GM18498 (cell line): Measurements from ENCODE around the gene ECHS1.

Source experiments
- ATAC-seq: cut with Tn5 transposase; IDR thresholded peaks from one replicate; pipeline ENCODE4 v1.9.1; 2021; ENCODE audit warnings: mild to moderate bottlenecking, moderate library complexity; ENCODE audit not compliant: unreplicated experiment

The ECHS1 gene

DNA sequence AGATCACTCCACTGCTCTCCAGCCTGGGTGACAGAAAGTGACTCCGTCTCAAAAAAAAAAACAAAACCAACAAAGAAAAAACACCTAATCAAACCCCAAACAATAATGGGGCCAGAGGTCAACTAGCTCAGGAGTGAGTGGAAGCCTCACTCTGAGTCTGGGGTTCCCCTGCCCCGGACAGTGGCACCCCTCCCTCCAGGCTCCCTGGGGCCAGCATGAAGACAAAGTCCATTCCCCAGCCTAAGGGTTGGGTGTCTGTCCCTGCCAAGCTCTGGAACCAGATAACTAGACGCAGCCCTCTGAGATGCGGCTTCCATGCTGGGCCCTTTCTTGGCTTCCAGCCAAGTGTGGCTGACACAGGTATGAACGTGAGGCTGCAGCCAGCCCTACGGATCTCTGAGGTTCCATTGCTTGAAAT lies 13.6 kb downstream of the ECHS1 start:
- ATAC-seq = no peak

DNA sequence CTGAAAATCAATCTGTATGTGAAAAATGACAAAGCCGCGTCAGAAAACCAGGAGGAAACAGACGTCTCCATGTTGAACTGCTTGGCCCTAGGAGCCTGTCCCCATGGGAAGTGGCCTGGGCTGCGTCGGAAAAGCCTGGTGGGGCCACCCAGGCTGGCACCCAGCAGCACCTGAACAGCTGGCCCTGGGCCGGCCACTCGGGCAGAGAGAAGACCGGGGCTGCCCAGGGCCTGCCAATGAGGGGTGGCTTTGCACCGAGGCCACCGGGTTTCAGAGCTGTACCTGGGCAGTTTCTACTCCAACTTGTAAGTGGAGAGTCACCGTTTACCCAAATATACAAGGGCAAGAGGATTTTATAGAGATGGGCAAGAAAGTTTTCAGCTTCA lies 14.2 kb downstream of the ECHS1 start:
- no peak for ATAC-seq

DNA sequence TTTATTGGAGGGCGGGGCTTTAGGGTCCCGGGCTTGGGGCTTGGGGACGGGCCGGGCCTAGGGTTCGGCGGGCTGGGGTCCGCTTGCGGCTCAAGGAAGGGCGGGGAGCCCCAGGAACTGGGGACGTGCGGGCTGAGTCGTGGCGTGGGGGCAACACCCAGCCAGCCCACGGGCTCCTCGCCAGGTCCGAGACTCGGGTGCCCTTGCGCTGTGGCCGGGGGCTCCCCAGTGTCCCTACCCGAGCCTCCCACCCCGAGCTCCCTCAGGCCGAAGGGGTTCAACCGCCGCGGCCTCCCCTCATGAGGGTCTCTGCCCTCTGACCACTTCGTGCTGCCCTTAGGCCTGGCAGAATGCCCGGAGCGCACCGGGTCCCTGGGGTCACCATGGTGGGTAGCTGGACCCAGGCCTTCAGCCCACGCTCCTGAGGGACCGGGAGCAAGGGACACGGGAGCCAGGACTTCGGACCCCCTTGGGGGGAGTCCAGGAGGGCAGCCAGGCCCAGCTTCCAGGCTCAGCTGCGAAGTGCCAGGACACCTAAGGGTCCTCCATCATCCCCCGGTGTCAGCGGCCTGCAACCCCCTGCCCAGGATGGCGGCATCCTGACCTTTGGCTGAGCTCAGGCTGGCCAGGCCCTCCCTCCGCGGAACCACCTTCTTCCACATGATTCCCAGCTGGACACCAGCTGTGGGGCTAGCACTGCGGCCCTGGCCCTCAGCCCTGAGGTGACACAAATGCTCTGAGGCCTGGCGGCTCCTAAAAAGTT lies 14.8 kb downstream of the ECHS1 start:
- ATAC-seq = no peak

DNA sequence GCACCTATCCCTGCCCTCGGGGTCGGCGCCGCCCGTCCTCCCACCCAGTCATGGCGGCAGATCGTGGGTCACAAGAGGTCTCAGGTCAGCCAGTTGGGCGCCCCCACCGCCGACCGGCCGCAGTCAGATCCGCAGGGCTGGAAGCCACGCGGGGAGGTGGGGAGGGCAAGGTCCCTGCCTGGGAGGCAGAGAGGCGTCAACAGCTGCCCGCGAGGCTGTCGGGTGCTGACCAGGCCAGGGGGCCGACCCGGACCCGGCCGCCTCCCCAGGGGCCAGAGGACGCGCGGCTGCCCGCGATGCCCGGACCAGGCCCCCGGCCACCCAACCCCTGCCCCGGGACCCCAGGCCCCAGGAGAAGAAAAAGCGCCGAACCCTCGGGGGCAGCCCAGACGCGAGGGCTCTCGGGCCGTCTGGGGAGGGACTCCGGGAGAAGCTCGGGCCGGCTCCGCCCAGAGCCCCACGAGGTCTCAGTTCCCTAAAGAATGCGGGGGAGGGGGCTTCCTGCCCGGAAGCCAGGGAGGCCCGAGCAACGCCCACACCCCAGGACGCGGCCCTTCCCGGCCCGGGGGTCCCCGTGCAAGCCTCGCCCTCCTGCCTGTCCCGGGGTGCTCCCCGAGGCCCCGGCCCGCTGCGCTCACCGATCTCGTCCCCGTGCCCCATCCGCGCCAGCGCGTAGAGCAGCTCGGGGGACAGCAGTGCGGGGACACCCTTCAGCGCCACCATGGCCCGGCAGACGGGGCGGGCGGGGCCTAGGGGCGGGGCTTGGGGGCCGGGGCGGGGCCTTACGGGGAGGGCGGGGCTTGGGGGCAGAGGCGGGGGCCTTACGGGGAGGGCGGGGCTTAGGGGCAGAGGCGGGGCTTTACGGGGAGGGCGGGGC lies 15.6 kb downstream of the ECHS1 start, which contains the start of gene FUOM:
Gene FUOM, minus strand, starts transcription at position 735 of the 877 bp plus-strand sequence. Its CDS starts 12 bp downstream, at position 723.
- ATAC-seq = peak; percentile 63

DNA sequence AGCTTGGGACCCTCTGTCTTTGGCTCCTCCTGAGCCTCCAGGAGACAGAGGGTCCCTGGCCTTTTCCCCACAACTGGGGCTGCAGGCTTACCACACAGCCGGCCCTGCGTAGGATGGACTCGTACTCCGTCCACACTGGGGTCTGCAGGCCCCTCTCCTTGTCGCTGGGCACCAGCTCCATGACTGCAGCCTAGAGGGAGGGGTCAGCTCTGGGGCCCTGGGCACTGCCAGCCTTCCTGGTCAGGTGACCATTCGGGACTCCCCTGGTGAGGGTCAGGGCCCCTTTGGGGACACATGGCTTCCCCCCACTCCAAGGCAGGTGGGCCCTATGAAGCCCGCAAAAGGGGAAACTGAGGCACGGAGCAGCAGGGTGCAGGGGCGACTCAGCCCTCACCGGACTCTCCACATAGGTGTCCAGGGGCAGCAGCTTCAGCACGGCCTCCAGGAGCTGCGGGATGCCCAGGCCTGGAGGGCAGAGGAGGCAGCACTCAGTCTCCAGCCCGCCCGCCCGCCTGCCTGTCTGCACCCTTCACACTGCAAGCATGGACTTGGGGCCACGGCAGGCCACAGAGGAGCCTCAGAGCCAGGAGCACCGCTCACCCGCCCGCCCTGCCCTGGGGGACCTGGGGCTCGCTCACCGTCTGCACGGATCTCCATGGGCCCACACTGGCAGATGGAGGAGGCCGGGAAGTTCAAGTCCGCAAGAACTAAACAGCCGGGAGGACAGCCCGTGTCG lies 16.4 kb downstream of the ECHS1 start:
- no peak for ATAC-seq

DNA sequence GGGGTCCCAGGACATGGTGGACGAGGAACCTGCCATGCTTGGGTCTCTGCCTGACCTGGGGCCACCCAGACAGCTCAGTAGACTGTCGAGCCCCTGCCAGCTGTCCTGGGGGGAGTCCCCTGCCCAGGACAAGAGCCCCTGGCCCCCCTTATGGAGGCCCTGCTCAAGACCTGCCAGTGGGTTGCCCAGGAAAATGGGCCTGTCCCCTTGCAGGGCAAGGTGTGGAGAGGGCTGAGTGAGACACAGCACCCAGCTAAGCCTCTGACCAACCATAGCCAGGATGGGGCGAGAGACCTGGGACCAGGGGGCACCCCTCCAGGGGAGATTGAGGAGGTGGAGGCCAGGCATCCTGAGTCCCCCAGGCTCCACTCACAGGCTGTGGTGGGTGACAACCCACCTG lies 17.2 kb downstream of the ECHS1 start:
- no peak for ATAC-seq

DNA sequence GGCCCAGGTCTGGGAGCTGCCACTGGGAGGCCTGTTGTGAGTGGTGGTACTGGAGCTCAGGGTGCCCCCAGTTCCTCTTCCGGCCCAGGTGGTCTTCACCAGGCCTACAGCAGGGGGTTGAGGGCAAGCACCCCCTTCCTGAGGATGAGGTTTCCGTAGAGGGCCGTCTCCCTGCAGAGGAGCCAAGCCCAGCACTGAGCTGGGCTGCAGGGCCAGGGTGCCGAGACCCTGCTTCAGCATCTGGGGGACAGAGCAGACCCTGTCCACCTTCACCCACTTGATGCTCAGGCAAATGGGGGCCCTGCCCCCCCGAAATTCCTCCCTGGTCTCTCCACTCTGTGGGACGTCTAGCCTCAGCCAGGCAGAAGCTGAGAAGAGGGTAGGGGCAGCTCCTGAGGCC lies 17.9 kb downstream of the ECHS1 start:
- no peak for ATAC-seq

DNA sequence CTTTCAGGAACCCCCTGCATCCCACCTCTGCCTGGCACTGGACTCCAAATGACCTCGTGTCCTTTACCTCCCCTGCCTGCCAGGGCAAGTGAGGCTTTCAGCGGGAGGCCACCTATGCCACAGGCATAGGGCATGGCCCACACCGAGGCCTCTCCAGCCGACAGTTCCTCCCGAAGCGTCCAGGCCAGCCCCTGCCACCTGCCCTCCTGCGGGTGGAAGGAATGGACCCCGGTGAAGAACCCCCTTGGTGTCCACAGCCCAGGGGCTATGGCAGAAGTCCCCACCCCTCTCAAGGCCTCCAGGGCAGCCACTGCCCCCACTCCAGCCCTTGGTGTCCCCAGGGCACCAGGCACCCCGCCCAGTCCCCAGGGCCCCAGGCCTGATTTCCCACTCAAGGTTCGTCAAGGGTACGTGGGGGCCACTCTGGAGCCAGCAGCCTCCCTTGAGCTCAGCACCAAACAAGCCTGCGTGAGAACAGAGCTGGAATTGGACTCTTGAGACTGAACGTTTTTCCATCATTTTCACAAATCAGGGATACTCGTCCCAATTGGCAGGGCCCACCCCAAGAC lies 18.4 kb downstream of the ECHS1 start:
- no peak for ATAC-seq

DNA sequence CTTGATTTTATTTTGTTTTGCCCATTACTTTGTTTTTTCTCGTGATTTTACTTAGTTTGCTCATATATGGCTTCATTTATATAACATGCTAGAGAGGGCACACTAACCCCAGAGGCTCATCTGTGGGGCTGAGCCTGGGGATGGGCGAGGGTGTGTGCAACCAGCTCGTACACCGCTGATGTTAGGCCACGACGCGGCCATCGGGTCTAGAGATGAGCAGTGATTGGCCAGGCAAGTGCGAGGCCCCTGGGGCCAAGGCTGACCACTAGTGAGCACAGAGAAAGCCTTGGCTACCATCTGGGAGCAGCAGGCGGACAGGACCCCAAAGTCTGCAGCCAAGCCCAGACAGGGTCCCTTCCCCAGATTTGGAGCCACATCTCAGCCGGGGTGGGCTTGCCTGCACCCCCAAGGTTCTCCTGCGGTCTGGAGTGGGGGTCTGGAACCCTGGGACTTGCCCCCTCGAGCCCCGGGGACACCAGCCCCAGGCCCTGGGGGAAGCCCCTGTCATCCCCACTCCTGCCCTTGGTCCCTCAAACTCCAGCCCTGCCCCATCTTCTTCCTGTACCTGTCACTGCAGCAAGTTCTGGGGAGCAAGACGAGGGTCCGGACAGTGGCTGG lies 19.1 kb downstream of the ECHS1 start:
- no peak for ATAC-seq

DNA sequence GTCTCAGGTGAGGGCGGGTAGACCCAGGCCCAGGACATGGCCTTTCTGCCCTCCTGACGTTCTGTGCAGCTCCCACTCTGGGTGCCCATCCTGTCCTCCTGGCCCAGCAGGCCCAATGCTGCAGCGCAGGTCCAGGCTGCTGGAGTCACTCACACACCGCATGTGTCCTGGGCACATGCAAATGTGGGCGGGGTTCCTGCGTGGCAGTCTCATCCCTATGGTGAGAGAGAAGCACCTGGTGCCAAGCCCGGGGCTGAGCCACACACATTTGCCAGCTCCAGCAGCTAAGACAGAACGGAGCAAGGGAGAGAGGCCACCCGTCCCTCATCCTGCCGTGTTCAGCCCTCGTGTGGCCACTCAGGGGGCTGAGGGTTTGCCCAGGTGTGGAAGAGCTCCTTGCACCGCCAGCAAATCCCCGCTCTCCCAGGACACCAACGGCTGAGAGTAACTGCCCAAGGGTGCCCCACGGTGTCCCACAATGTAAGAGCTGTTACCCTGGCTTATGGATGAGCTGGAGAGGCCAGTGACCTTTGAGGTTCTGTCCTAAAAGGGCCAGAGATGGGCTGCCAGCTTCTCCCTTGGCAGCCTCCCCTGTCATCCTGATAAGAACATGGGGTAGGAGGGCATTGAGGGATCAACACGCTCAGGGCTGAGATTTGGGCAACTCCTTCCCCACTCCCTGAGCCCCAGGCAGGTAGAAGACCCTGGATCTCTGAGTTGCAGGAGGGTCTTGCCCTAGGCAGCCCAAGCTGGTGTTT lies 19.8 kb downstream of the ECHS1 start:
- ATAC-seq = no peak

DNA sequence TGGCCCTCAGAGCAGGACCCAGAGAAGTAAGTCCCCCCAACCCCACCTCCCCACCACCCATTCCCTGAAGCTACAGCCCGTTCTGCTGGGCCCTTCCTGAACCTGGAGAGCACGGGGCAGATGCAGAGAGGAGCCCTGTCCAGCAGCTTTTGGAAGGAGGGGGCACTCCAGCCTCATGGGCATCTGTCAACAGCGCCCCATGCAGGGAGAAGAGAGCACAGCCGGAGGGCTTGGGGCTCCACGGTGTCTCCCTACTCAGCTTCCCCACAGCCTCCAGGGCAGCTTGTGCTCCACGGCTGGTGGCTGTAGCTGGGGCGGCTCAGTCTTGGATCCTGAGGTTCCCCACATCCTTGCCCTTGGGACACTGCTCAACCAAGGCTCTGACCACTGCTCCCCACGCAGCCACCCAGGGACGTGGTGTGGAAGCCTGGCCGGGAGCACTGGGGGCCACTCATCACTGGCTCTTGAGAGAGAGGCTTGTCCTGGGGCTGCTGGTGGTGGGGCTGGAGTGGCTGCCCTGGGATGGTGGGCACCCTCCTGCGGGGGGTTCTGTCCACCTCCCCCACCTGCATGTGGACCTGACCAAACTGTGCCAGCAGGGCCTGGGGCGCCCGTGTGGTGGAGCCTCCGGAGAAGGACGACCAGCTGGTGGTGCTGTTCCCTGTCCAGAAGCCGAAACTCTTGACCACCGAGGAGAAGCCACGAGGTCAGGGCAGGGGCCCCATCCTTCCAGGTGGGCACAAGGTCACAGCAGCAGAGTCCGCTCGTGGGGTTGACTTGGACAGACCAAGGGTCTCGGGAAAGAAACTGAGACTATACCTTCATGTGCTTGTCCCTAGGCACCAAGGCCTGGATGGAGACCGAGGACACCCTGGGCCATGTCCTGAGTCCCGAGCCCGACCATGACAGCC lies 21.5 kb downstream of the ECHS1 start:
- ATAC-seq = no peak

DNA sequence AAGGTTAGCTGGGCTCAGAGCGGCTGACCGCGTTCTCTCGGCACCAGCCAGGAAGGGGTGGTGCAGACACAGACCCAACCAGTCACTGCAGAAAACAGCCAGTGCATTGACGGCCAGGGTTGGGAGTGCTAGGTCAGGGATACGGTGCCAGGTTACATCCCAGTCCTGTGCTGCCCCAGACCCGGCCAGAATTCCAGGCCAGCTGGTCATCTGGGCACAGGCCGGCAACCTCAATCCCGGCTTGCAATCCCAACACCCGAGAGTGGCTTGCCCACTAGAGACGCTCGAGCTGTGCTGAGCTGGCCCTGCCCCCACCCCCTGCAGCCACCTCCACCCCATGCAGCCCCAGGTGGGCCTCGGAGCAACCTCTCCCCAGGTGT lies 22.2 kb downstream of the ECHS1 start:
- ATAC-seq = no peak

DNA sequence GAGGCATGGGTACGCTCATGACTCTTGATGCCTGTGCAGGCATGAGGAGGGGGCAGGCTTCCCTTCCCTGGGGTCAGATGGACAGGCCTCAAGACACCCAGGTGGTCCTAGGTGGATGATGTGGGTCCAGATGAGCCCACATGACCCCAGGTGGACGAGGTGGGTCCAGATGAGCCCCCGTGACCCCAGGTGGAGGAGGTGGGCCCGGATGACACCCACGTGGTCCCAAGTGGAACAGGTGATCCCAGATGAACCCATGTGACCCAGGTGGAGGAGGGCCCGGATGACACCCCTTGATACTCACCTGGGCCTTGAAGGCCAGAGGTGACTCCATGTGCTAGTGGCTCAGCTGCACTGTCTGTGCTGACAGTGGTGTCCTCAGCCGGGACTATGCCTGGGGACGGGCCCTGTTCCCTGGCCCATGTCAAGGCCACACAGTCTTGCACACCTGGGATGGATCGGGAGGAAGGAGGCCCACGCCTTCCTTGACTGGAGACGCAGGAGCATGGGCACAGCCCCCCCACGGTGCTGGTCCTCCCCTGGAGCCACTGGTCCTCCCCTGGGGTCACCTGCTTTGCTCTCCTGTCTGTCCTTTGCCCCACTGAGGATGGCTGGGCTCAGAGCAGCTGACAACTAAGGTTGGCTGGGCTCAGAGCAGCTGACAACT lies 22.7 kb downstream of the ECHS1 start:
- ATAC-seq = no peak

DNA sequence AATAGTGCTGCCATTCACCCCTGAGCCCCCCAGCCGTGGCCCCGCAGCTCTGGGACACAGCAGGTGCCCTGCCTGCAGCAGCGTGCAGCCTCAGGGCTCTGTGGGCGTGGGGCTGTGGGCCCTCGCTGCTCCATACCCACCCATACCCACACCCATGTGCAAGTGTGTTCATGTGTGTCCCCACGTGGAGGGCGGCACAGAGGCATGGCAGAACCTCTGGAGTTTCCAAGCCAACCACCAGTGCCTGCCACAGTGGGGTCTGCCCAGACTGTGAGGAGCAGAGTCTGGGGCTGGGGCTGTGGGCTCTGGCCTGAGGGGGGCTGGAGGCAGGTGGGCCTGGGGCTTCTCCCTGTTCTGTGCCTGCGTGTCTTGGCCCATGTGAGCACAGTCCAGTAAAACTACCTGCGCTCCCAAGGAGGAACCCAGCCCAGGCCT lies 23.6 kb downstream of the ECHS1 start:
- no peak for ATAC-seq

DNA sequence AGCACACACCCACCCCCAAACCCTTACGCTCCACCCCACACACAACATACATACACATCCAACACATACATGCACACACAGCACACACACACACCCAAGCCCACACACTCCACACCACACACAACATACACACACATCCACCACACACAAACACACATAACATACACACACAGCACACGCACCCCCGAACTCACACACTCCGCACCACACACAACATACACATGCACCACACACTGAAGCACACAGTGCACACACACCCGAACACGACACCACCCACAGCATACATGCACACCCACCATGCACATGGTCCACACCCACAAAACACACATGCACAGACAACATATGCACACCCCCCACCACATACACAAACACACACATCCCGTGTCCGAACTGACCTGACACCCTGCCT lies 24.0 kb downstream of the ECHS1 start:
- no peak for ATAC-seq

DNA sequence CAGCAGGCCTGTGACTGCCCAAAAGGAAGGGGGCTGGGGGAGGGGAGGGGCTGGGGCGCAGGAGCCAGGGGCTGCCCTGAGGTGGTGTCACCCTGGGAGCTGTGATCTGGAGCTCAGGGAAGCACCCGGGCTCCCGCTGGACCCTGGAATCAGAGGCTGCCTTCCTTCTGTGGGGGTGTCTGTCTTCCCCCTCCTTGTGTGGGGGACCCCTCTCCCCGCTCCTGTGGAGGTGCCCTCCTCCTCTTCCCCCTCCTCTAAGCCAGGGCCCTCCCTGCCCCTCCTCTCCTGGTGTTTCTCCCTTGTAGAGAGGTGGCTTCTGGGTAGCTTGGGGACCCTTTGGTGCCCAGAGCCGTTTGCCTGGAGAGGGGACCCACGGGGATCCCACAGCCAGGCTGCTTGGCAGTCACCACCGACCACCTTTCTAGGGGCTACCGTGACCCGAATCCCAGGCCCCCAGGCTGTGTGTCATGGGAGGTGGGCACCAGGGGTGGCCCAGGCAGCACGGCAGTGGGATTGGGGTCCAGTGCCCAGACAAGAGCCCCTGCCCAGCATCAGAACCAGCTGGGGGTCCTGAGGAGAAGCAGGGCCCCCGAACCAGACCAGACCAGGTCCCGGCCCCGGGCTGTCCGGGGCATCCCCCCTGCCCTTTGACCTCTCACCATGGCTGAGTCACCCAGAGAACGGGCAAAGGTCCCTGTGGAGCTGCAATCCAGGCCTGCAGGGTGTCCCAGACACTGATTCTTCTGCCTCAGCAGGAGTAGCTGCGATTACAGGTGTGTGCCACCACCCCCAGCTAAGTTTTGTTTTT lies 25.2 kb downstream of the ECHS1 start:
- no peak for ATAC-seq

DNA sequence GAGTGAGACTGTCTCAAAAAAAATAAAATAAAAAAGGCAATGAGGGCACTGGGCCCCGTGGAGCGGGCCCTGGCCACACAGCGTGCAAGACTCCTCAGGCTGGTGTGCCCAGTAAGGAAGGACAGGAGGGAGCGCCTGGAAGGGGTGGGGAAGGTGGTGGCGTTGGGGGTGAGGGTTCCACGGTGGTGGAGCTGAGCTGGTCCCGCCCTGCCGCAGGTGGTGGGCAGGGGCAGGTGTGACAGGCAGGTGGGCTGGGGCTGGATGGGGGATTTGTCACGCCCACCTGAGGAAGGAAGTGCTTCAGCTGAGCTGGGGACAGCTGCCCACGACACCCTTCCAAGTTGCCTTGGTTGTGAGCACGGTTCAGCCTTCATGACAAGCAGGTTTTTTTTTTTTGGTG lies 26.7 kb downstream of the ECHS1 start:
- ATAC-seq = no peak

DNA sequence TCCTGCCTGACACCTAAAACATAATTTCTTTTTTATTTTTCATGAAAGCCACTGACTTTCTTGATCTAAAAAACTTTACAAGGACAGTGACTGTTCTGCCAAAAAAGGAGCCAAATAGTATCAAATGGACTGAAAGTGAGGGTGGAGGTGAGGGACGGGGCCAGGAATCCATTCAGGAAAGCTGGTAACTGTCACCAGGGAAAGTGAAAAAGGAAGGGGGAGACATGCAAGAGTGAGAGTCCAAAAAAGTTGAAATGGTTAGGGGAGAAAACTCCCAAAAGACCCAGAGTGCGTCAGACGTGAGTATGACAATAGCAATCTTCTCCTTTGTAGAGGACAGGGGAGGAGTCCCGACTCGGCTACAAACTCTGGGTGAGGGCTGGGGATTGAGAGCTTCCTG lies 28.9 kb downstream of the ECHS1 start:
- no peak for ATAC-seq
